Heart left ventricle (tissue), 16 donors: Measurements from ENCODE around the gene KIAA1217. TPM values are rescaled to one million over a fixed set of nuclear protein-coding genes. Genes with fewer than 3 reads are reported as not detected.

Experiments used
- ATAC-seq, 4 donors: fragments of 200-7000 bp; cut with Tn5 transposase; one replicate each; pipeline ENCODE4 v1.9.1; 2020 to 2022; ENCODE audit warnings: moderate library complexity in 4 of 4, mild to moderate bottlenecking in 3 of 4, moderate number of reproducible peaks in 1 of 4
- DNase-seq, 5 donors: peaks; one replicate each; pipeline ENCODE4 v3.0.0-alpha.2; 2020
- H3K27ac ChIP-seq, 12 donors: fragments of 200-600 bp; sonication (generic) in 4 of 12; one replicate each; pipeline versions ENCODE4 v1.5.0 to v1.8.0; 2016 to 2022; ENCODE audit warnings: mild to moderate bottlenecking in 2 of 12
- H3K27me3 ChIP-seq, 9 donors: fragments of 200-600 bp; sonication (generic) in 2 of 9; one replicate each; pipeline versions ENCODE4 v1.5.1 to v1.8.0; 2016 to 2022; ENCODE audit warnings: mild to moderate bottlenecking in 3 of 9
- H3K36me3 ChIP-seq, 9 donors: fragments of 200-600 bp; sonication (generic) in 2 of 9; one replicate each; pipeline versions ENCODE4 v1.5.0 to v1.8.0; 2018 to 2022; ENCODE audit warnings: mild to moderate bottlenecking in 2 of 9
- H3K4me1 ChIP-seq, 12 donors: fragments of 200-600 bp; sonication (generic) in 4 of 12; one replicate each; pipeline versions ENCODE4 v1.5.0 to v1.8.0; 2016 to 2022; ENCODE audit warnings: mild to moderate bottlenecking in 3 of 12
- H3K4me3 ChIP-seq, 12 donors: fragments of 200-600 bp; sonication (generic) in 4 of 12; one replicate each; pipeline versions ENCODE4 v1.5.0 to v1.8.0; 2017 to 2022; ENCODE audit warnings: mild to moderate bottlenecking in 9 of 12, moderate library complexity in 4 of 12
- H3K9me3 ChIP-seq, 12 donors: fragments of 200-600 bp; sonication (generic) in 4 of 12; one replicate each; pipeline versions ENCODE4 v1.5.0 to v1.8.0; 2016 to 2022; ENCODE audit warnings: mild to moderate bottlenecking in 1 of 12
- CTCF ChIP-seq, 12 donors: fragments of 200-600 bp; sonication (generic) in 4 of 12; IDR thresholded peaks; one replicate each; pipeline versions ENCODE4 v1.5.0 to v1.8.0; 2018 to 2022; ENCODE audit warnings: antibody characterized with exemption in 12 of 12, mild to moderate bottlenecking in 5 of 12
- POLR2A ChIP-seq, 2 donors: fragments of 450-650 bp; IDR thresholded peaks; one replicate each; pipeline ENCODE4 v1.6.1; 2017; ENCODE audit warnings: antibody characterized with exemption in 2 of 2, mild to moderate bottlenecking in 2 of 2, moderate library complexity in 2 of 2
- WGBS, 4 donors: extraction: QIAGEN DNeasy Blood & Tissue Kit in 2 of 4; methylation state at CpG; one replicate each; pipeline versions ENCODE4 v1.1.5 to v1.1.7; 2013 to 2018; 5-methylcytosine and 5-hydroxymethylcytosine counted together
- intact Hi-C, 10 donors: fragments of 100-400 bp; cut with DNase I; formaldehyde crosslinking; loops; one replicate each; pipeline versions ENCODE4 v1.11.1 to v1.14.2; 2022
- polyA plus RNA-seq, 2 donors: library from polyadenylated mRNA; stranded (reverse); fragments of 200-250 nt; gene quantifications; one replicate each; pipeline ENCODE4 v1.2.3, GENCODE V29; 2013
- total RNA-seq, 9 donors: library from RNA; depleted of rRNA in 2 of 9; stranded (reverse); fragments of >200 nt in 2 of 9; fragmentation: NEBNext Ultra II Directional in 3 of 9; extraction: Animal tissue kit (Norgen Biotek cat#: 25700) in 3 of 9; gene quantifications; one replicate each; pipeline versions ENCODE4 v1.1.0 to v1.2.4, GENCODE V29; 2016 to 2023
- donor health status: ischemic (EF 13 %, LVEDD 7.1; RV severe dilation, severe dysfunction).
- donor health status: healthy with polysubstance abuse.
- donor health status: DM: no; HTN: yes; CAD: no.
- donor health status: DM: no; HTN: no; CAD: no.
- donor health status: ischemic (EF 25% LVEDD 6.9; RV normal size, moderate dysfunction).
- donor health status: ischemic (EF 25% LVEDD 5.7; RV mildly dilated, moderate dysfunction).
- donor health status: healthy.
- donor health status: DM: yes; HTN: yes; CAD: no.
- donor health status: ischemic (EF 35%, LVEDD 5.7; RV mildly dilated, moderate dysfunction).
- donor health status: nonischemic (EF 11% LVEDD 7.7; RV severe dilation, severe dysfunction).
- donor health status: DM: yes; HTN: yes; CAD: no.
- donor health status: PGD.
- donor health status: ischemic (EF 29% LVEDD 5.4; RV normal size, mild dysfunction).
- donor health status: nonischemic (EF 23%, LVEDD 6.1; RV moderate dilation, normal function).

Gene KIAA1217
- total and polyA plus RNA-seq, 11 donors = 12.7 to 66.7 (median 33.5) TPM

GRCh38 chr10:24459836-24460235 is 250.9 kb downstream of the KIAA1217 start:
- TF ChIP-seq POLR2A (IDR thresholded peaks at IDR 0.05) = no peak
- TF ChIP-seq CTCF (IDR thresholded peaks at IDR 0.05) = no peak
- H3K27ac ChIP-seq = no peak overlapping the region
- no peaks in the 10 kb centered on the region for H3K9me3 ChIP-seq
- ATAC-seq (no peak), DNase-seq (no peak)
- H3K27me3 ChIP-seq = no peaks in the 10 kb centered on the region
- H3K4me3 ChIP-seq = no peak overlapping the region
- WGBS, 4 donors = 73 to 98% (median 87%) methylated on average over 3 of the region's 3 CpGs
- no peaks in the 10 kb centered on the region for H3K36me3 ChIP-seq
- intact Hi-C loops = loop anchor here in 1 of 10 donors (5.0 kb wide), 1 partner anchor 43 kb away; no protein-coding TSS in a partner anchor
- H3K4me1 ChIP-seq = peaks cover 6 to 63% (median 36%) of the 10 kb centered on the region in 12 donors

- Histone ChIP-seq H3K9me3 (no peaks in the 10 kb centered on the region), H3K36me3 (no peaks in the 10 kb centered on the region), H3K27me3 (no peaks in the 10 kb centered on the region), H3K4me3 (no peak overlapping the region), H3K27ac (peak overlapping the region in 3 of 12 donors; percentile 65 to 70 (median 69)), H3K4me1 (peaks cover 6 to 54% (median 41%) of the 10 kb centered on the region in 12 donors)
- DNase-seq = no peak
- WGBS, 4 donors = 64 to 70% (median 68%) methylated on average over 7 of the region's 7 CpGs
- TF ChIP-seq CTCF (IDR thresholded peaks at IDR 0.05) (no peak), POLR2A (IDR thresholded peaks at IDR 0.05) (no peak)
- intact Hi-C loops = loop anchor here in 1 of 10 donors (5.0 kb wide), 1 partner anchor 45 kb away; no protein-coding TSS in a partner anchor
- peak in 3 of 4 donors; percentile 21 to 38 (median 23) for ATAC-seq
Measured at GRCh38 chr10:24462291-24462813, 253.4 kb downstream of the KIAA1217 start.

- H3K4me1 ChIP-seq = peaks cover 6 to 51% (median 39%) of the 10 kb centered on the region in 12 donors
- no peak for TF ChIP-seq POLR2A (IDR thresholded peaks at IDR 0.05)
- peak in 2 of 12 donors; percentile 25 to 29 for TF ChIP-seq CTCF (IDR thresholded peaks at IDR 0.05)
- no peak for DNase-seq
- WGBS, 4 donors = 58 to 71% (median 67%) methylated on average over 6 of the region's 6 CpGs
- no peaks in the 10 kb centered on the region for H3K9me3 ChIP-seq
- no peaks in the 10 kb centered on the region for H3K36me3 ChIP-seq
- H3K27ac ChIP-seq = peak overlapping the region in 9 of 12 donors; percentile 3 to 70 (median 25)
- intact Hi-C loops = loop anchor here in 1 of 10 donors (5.0 kb wide), 1 partner anchor 46 kb away; no protein-coding TSS in a partner anchor
- no peak overlapping the region for H3K4me3 ChIP-seq
- ATAC-seq = peak in 1 of 4 donors; percentile 19
- H3K27me3 ChIP-seq = no peaks in the 10 kb centered on the region
Measured at GRCh38 chr10:24462889-24463552, 254.1 kb downstream of the KIAA1217 start.
